ENCODE results near the gene TICAM1. TPM values are rescaled to one million over a fixed set of nuclear protein-coding genes. Genes with fewer than 3 reads are reported as not detected.
A peak's percentile ranks its signal among the peaks of the same experiment; 100 is the strongest.
"Not testable (repeated sequence)": the region's sequence is repeated elsewhere in the genome, so short reads cannot be mapped to it uniquely, and the experiment has no call there.

The TICAM1 gene
- total RNA-seq, 1 donor from 2014 or later = 7.3 TPM

DNA sequence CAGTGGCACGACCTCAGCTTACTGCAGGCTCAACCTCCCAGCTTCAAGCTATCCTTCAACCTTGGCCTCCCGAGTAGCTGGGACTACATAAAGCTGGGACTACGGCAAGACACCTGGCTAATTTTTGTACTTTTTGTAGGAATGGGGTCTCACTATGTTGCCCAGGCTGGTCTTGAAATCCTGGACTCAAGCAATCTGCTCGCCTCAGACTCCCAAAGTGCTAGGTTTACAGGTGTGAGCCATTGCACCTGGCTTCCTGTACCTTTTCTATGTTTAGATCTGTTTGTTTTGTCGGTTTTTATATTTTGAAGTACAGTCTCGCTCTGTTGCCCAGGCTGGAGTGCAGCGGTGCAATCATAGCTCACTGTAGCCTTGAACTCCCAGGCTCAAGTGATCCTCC lies 17.5 kb upstream of the TICAM1 start:
- ATAC-seq = no peak
- intact Hi-C loops (cut with DNase I) = no loop called here
- no peak for DNase-seq (ENCODE audit: missing footprints)

DNA sequence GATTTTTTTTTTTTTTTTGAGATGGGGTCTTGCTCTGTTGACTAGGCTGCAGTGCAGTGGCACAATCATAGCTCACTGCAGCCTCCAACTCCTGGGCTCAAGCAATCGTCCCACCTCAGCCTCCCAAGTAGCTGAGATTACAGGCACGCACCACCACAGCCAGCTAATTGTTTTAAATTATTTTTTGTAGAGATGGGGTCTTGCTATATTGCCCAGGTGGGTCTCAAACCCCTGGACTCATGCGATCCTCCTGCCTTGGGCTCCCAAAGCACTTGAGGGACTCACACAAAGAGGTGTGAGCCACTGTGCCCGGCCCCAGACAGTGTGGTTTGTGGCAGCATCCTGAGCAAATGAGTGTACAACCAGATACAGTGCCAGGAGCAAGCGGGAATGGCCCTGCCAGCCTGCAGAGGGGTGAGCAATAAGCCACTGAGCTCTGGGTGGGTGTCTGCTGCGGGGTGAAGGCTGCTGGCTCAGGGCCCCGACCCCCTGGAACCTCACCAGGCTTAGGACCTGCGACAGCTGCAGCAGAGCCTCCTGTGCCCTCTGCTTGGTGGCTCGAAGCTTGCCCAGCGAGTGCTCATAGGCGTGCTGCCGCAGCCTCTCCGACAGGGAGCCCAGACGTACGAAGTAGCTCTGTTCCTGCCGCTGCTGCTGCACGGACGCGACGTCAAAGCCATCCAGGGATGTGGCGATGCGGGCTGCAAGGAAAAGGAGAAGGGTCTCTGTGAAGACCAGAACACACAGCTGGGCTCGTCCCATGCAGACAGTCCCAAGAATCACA lies 15.9 kb upstream of the TICAM1 start:
- no peak for DNase-seq (ENCODE audit: missing footprints)
- intact Hi-C loops (cut with DNase I) = no loop called here
- ATAC-seq = no peak

- intact Hi-C loops (cut with DNase I); DNase-seq (ENCODE audit: missing footprints); ATAC-seq: not testable (repeated sequence)
These were observed 14.5 kb upstream of the TICAM1 start for GRCh38 chr19:4845975-4846374.

- DNase-seq (ENCODE audit: missing footprints) = peak; percentile 75
- intact Hi-C loops (cut with DNase I) = no loop called here
- ATAC-seq = peak; percentile 75
These were observed 13.1 kb upstream of the TICAM1 start for GRCh38 chr19:4844348-4845179.

- ATAC-seq (no peak), DNase-seq (ENCODE audit: missing footprints) (no peak)
- intact Hi-C loops (cut with DNase I) = no loop called here
These were observed 12.1 kb upstream of the TICAM1 start for GRCh38 chr19:4843647-4843965.

GRCh38 chr19:4839192-4839591 lies 7.7 kb upstream of the TICAM1 start:
- ATAC-seq (no peak), DNase-seq (ENCODE audit: missing footprints) (no peak)
- intact Hi-C loops (cut with DNase I) = no loop called here

DNA sequence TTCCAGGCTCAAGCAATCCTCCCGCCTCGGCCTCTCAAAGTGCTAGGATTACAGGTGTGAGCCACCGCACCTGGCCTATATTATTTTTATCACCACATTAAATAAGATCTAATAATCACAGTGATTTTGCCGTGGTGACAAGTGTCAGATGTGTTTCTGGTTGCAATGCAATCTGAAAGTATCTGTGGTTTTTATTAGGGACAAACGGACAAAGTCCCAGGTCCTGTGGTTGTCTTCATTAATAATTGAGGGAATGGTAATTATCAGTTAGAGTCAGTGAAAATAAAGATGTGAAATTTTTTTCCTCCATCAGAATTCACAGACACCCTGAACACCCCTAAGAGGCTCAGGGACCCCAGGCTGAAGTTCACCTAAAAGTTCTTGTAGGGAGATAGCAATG lies 1.3 kb upstream of the TICAM1 start:
- intact Hi-C loops (cut with DNase I) = no loop called here
- ATAC-seq (no peak), DNase-seq (ENCODE audit: missing footprints) (no peak)

DNA sequence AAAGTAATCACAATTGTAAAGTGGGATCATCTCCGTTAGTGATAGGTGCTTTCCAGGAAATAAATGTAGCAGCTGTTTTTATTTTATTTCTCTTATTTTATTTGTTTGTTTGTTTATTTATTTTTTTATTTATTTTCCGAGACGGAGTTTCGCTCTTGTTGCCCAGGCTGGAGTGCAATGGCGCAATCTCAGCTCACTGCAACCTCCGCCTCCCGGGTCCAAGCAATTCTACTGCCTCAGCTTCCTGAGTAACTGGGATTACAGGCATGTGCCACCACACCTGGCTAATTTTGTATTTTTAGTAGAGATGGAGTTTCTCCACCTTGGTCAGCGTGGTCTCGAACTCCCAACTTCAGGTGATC lies 448 bp upstream of the TICAM1 start:
- peak; percentile 64 for DNase-seq (ENCODE audit: missing footprints)
- intact Hi-C loops (cut with DNase I); ATAC-seq: not testable (repeated sequence)

GRCh38 chr19:4830768-4831265 lies 695 bp downstream of the TICAM1 start:
- peak; percentile 11 for ATAC-seq
- no peak for DNase-seq (ENCODE audit: missing footprints)
- intact Hi-C loops (cut with DNase I) = no loop called here

- peak; percentile 5 for DNase-seq (ENCODE audit: missing footprints)
- intact Hi-C loops (cut with DNase I) = no loop called here
- ATAC-seq = no peak
These were observed 1.2 kb downstream of the TICAM1 start for GRCh38 chr19:4830332-4830731.

DNA sequence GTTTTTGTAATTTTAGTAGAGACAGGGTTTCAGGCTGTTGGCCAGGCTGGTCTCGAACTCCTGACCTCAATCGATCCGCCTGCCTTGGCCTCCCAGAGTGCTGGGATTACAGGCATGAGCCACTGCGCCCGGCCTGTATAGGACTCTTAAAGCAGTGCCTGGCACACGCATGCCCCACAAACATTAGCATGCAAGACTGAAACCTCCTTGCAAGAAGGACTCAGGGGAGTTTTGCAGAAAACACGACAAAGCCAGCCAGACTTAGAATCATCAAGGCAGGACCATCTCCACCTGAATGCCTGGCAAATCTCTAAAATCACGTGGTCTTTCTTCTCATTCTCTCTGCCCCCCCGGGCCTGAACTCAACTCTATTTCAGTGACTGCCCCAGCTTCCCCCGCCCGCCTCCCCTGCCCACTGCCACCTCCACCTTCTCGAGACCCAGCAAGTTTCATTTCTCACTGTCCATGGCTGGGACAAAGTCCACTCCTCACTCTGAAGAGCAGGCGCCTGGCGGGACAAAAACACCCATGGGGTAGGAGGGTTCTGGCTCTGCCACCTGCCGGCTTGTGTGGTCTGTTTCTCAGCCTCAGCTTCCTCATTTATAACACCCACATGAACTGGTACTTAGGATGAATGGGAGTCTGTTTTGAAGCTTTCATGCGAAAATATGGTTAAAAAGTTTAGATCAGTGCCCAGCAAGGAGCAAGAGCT lies 2.4 kb downstream of the TICAM1 start:
- intact Hi-C loops (cut with DNase I) = no loop called here
- no peak for ATAC-seq
- DNase-seq (ENCODE audit: missing footprints) = peak; percentile 65

- intact Hi-C loops (cut with DNase I) = no loop called here
- no peak for ATAC-seq
- DNase-seq (ENCODE audit: missing footprints) = peak; percentile 0
These were observed 7.9 kb downstream of the TICAM1 start for GRCh38 chr19:4823577-4823976.

GRCh38 chr19:4822354-4822753 lies 9.2 kb downstream of the TICAM1 start:
- intact Hi-C loops (cut with DNase I); DNase-seq (ENCODE audit: missing footprints); ATAC-seq: not testable (repeated sequence)

- intact Hi-C loops (cut with DNase I) = no loop called here
- DNase-seq (ENCODE audit: missing footprints) (no peak), ATAC-seq (no peak)
These were observed 10.2 kb downstream of the TICAM1 start for GRCh38 chr19:4821265-4821664.

GRCh38 chr19:4817467-4818277 lies 13.8 kb downstream of the TICAM1 start:
- no peak for DNase-seq (ENCODE audit: missing footprints)
- intact Hi-C loops (cut with DNase I) = no loop called here
- no peak for ATAC-seq

DNA sequence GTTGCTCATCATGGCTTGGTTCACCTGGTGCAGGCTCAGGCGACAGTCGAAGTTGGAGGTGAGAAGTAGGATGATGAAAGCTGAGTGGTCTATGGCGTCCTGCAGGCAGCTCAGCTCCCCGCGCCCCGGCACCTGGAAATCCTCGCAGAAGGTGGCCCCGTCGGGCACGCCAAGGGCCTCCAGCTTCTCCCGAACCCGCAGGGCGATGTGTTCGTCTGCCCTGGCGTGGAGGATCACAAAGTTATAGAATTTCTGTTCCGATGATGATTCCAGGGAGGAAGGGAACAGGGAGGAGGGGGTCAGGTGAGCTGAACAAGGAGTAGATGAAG lies 14.6 kb downstream of the TICAM1 start:
- intact Hi-C loops (cut with DNase I) = no loop called here
- no peak for DNase-seq (ENCODE audit: missing footprints)
- no peak for ATAC-seq

GRCh38 chr19:4816202-4816949 lies 15.1 kb downstream of the TICAM1 start:
- intact Hi-C loops (cut with DNase I) = no loop called here
- ATAC-seq = peak; percentile 4
- DNase-seq (ENCODE audit: missing footprints) = no peak
